SK-N-MC (cell line): ENCODE data around the gene BABAM2.

Experiments used
- EZH2 ChIP-seq: fragments of 200-600 bp; sonication (generic); IDR thresholded peaks from one replicate; pipeline ENCODE4 v1.6.1; 2017; ENCODE audit warnings: antibody characterized with exemption
- FOXP2 ChIP-seq: optimal IDR thresholded peaks from 2 replicates; pipeline ENCODE3; 2011; ENCODE audit warnings: mild to moderate bottlenecking, moderate library complexity; ENCODE audit not compliant: insufficient read depth; ENCODE audit errors: extremely low read length, control extremely low read depth
- POLR2AphosphoS5 ChIP-seq: IDR thresholded peaks from 2 replicates; pipeline ENCODE4 v1.6.1; 2012; ENCODE audit warnings: mild to moderate bottlenecking, low read depth, low read length, borderline replicate concordance

GRCh38 chr2:28165087-28165635 lies 274.6 kb downstream of the BABAM2 start:
- TF ChIP-seq POLR2AphosphoS5 = no peak
- TF ChIP-seq EZH2 = no peak
- TF ChIP-seq FOXP2 = no peak
